ENCODE data around the gene STK35.

Gene STK35

DNA sequence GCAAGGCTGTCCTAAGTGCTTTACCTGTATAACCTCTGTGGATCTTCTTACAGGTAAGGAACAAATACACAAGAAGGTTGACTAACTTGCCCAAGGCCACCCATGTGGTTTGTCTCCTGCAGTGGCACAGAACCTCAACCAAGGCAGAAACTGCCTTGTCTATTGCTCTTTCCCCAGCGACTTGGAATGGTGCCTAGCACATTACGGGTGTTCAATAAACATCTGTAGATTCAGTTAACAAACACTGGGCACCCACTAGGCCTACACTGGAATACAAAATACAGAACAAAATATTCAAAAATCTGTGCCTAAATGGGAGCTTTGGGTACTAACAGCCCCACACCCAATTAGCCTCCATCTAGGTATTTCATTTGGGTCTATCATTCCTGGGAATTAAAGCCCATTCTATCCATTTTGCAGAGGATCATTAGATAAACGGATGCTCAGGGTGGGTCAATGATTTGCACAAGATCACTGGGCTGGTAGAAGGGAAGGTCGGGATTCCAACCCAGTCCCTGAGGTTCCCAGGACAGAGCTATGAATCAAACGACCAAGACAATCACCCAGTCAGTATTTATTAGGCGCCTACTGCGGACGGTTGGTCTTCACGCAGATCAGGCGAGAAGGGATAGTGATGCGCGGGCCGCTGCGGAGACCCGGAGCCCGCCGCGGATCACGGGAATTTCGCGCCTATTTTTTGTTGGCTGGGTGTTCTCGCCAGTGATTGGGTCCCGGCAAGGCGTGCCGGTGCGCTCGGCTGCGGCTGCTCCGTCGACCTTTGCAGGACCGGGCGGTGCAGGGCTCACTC lies at the start of gene STK35:
Gene STK35, plus strand, starts transcription at position 771 of the 808 bp plus-strand sequence. CDS start 55 bp downstream, outside the sequence.
- Mint-ChIP-seq H3K36me3 (ENCODE audit: low read depth) (peaks cover 12% of the 10 kb centered on the region), H3K4me1 (ENCODE audit: low read depth) (peaks cover 34% of the 10 kb centered on the region), H3K27me3 (no peaks in the 10 kb centered on the region), H3K9me3 (no peaks in the 10 kb centered on the region), H3K27ac (peak within 1 kb of the TSS; percentile 100), H3K4me3 (peak within 1 kb of the TSS; percentile 85)
- intact Hi-C loops (cut with micrococcal nuclease): no loop called here

GRCh38 chr20:2051946-2052345 lies 49.7 kb upstream of the STK35 start:
- peaks cover 44% of the 10 kb centered on the region for H3K27me3 Mint-ChIP-seq
- H3K9me3 Mint-ChIP-seq: peaks cover 14% of the 10 kb centered on the region
- no peak overlapping the region for H3K27ac Mint-ChIP-seq
- H3K4me1 Mint-ChIP-seq (ENCODE audit: low read depth): no peaks in the 10 kb centered on the region
- no peaks in the 10 kb centered on the region for H3K36me3 Mint-ChIP-seq (ENCODE audit: low read depth)
- no peak overlapping the region for H3K4me3 Mint-ChIP-seq
- intact Hi-C loops (cut with micrococcal nuclease): no loop called here

DNA sequence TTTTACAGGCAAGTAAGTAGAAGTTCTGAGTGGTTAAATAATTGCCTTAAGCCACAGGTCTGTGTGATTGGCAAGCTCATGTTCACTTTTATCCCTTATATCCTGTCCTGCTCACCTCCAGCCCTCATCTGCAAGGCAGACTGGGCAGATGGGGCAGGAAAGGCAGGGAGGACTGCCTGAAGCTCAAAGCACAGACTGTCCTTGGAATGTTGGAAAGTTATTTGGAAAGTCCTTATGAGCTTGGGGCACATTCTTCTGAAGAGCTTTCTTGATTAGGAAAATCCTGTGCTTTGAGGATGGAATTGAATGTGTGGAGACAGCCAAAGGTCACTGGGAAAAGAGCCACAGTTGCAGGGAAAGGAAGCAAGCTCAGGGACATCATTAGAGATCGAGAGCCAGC lies 48.9 kb upstream of the STK35 start:
- H3K27me3 Mint-ChIP-seq: peaks cover 43% of the 10 kb centered on the region
- H3K4me3 Mint-ChIP-seq: no peak overlapping the region
- intact Hi-C loops (cut with micrococcal nuclease): no loop called here
- peaks cover 14% of the 10 kb centered on the region for H3K9me3 Mint-ChIP-seq
- no peaks in the 10 kb centered on the region for H3K4me1 Mint-ChIP-seq (ENCODE audit: low read depth)
- H3K27ac Mint-ChIP-seq: no peak overlapping the region
- H3K36me3 Mint-ChIP-seq (ENCODE audit: low read depth): no peaks in the 10 kb centered on the region

- no peaks in the 10 kb centered on the region for H3K36me3 Mint-ChIP-seq (ENCODE audit: low read depth)
- no peaks in the 10 kb centered on the region for H3K4me1 Mint-ChIP-seq (ENCODE audit: low read depth)
- peaks cover 39% of the 10 kb centered on the region for H3K27me3 Mint-ChIP-seq
- no peak overlapping the region for H3K27ac Mint-ChIP-seq
- no peak overlapping the region for H3K4me3 Mint-ChIP-seq
- peaks cover 14% of the 10 kb centered on the region for H3K9me3 Mint-ChIP-seq
- intact Hi-C loops (cut with micrococcal nuclease): no loop called here
Observed at GRCh38 chr20:2053615-2054014, 48.0 kb upstream of the STK35 start.

DNA sequence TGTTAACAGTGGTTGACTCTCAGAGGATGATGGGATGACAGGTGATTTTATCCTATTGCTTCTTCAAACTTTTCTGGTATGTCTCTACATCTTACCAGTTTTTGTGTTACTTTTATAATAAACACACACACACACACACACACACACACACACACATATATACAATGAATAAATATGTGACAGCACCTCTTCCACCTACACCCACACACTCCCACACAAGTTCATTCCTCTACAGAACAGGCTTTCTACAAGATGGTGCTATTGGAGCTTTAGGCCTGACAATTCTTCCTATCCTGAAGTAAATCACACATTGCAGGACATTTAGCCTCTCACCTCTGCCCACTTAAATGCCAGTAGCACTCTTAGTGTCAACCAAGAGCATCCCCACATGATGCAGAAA lies 46.7 kb upstream of the STK35 start:
- Mint-ChIP-seq H3K27me3 (peaks cover 33% of the 10 kb centered on the region), H3K27ac (no peak overlapping the region), H3K36me3 (ENCODE audit: low read depth) (no peaks in the 10 kb centered on the region), H3K4me1 (ENCODE audit: low read depth) (no peaks in the 10 kb centered on the region), H3K9me3 (peaks cover 14% of the 10 kb centered on the region), H3K4me3 (no peak overlapping the region)
- intact Hi-C loops (cut with micrococcal nuclease): no loop called here

DNA sequence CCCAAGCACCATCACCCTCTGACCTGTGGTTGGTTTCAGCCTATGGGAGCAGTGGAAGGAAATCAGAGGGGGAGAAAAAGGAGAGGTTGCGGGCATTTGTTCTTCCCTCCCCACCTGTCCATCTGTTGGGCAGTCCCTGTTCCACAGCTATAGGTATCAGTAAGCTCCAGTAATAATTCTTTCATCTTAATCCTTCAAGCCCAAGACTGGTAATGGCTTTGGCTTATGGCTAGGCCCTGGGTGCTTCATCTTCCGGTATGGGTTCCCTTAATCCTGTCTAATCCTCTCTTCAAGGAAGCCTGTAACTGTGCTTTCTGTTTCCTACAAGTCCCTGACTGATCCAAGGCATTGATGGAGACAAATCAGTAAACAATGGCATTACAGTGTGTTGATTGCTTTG lies 42.2 kb upstream of the STK35 start:
- Mint-ChIP-seq H3K4me3 (no peak overlapping the region), H3K4me1 (ENCODE audit: low read depth) (no peaks in the 10 kb centered on the region), H3K27me3 (peaks cover 21% of the 10 kb centered on the region), H3K27ac (no peak overlapping the region), H3K36me3 (ENCODE audit: low read depth) (no peaks in the 10 kb centered on the region), H3K9me3 (no peaks in the 10 kb centered on the region)
- intact Hi-C loops (cut with micrococcal nuclease): no loop called here

DNA sequence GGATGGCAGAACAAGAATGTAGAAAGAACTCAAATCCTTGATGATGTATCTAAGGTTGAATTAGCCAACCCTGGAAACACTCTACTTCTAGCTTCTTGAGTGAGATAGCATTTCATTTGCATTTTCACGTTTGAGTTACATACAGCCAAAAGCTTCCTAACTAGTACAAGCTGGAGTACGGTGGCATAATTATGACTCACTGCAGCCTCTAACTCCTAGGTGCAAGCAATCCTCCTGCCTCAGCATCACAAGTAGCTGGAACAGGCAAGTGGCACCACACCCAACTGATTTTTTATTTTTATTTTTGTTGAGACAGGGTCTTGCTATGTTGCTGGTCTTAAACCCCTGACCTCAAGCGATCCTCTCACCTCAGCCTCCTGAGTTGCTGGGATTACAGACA lies 36.5 kb upstream of the STK35 start:
- intact Hi-C loops (cut with micrococcal nuclease): no loop called here
- no peak overlapping the region for H3K27ac Mint-ChIP-seq
- no peak overlapping the region for H3K4me3 Mint-ChIP-seq
- no peaks in the 10 kb centered on the region for H3K36me3 Mint-ChIP-seq (ENCODE audit: low read depth)
- H3K27me3 Mint-ChIP-seq: peaks cover 22% of the 10 kb centered on the region
- H3K9me3 Mint-ChIP-seq: no peaks in the 10 kb centered on the region
- H3K4me1 Mint-ChIP-seq (ENCODE audit: low read depth): no peaks in the 10 kb centered on the region

DNA sequence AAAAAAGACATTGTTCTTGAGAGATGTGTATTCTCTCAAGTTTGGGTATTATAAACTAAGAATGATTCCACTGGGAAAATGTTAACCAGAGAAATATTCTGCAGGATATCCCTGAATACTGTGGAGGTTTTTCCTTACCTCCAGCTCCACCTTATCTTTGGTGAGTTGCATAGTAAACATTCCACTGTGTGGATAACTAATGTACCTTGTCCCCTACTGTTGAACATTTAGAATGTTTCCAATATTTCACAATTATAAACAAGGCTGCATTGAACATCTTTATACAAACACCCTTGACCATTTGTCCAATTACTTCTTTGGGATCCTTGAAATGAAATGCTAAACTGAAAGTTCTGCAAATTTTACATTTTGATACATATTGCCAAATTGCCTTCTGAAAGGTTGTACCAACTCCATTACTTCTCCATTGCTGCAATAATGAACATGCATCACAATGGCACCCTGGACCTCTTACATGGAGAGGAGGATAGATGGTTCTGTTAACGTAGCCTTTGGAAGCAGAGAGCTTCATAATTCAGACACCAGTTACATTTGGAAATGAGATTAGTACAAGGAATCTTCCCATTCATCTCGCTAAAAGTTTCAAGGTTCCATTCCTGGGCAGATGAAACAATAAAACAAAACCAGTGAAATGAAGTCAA lies 35.0 kb upstream of the STK35 start:
- Mint-ChIP-seq H3K27me3 (peaks cover 31% of the 10 kb centered on the region), H3K4me3 (no peak overlapping the region), H3K27ac (no peak overlapping the region), H3K36me3 (ENCODE audit: low read depth) (no peaks in the 10 kb centered on the region), H3K9me3 (no peaks in the 10 kb centered on the region), H3K4me1 (ENCODE audit: low read depth) (no peaks in the 10 kb centered on the region)
- intact Hi-C loops (cut with micrococcal nuclease): no loop called here

DNA sequence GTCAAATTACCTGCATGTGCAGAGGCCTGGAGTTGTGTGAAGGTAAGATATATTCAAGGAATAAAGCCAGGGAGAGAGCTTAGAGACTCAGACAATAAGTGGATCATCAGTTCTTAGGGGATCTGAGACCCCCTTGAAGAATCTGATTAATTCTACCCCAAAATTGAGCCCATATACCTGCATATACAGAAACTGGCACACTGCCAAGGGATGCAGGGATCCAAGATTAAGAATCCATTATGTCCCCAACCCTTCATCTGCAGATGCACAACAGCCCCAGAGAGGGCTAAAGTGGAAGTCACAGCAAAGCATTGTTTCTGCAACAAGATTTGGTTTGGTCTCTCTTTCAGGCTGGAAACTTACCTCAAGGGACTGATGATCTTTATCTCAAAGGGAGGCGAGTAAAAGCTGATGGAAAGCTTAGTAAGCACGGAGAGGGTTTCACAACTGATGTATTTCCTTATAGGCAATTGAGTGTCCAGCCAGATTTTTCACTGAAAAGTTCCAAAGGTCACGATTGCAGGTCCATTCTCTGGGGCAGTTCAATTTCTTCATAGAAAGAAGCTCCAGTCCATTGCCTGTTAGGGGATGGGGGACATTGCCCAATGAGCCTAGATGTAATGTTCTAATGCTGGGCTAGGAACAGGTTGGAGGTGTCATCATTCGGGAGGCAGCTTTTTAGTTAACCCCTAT lies 20.9 kb upstream of the STK35 start:
- intact Hi-C loops (cut with micrococcal nuclease): no loop called here
- Mint-ChIP-seq H3K27ac (no peak overlapping the region), H3K4me1 (ENCODE audit: low read depth) (peaks cover 10% of the 10 kb centered on the region), H3K36me3 (ENCODE audit: low read depth) (no peaks in the 10 kb centered on the region), H3K4me3 (no peak overlapping the region), H3K27me3 (peaks cover 8% of the 10 kb centered on the region), H3K9me3 (no peaks in the 10 kb centered on the region)

- Mint-ChIP-seq H3K27me3 (peaks cover 2% of the 10 kb centered on the region), H3K4me3 (no peak overlapping the region), H3K36me3 (ENCODE audit: low read depth) (no peaks in the 10 kb centered on the region), H3K4me1 (ENCODE audit: low read depth) (peaks cover 30% of the 10 kb centered on the region), H3K9me3 (no peaks in the 10 kb centered on the region), H3K27ac (no peak overlapping the region)
- intact Hi-C loops (cut with micrococcal nuclease): no loop called here
Observed at GRCh38 chr20:2084703-2085102, 16.9 kb upstream of the STK35 start.

GRCh38 chr20:2086177-2086979 lies 15.2 kb upstream of the STK35 start:
- no peaks in the 10 kb centered on the region for H3K36me3 Mint-ChIP-seq (ENCODE audit: low read depth)
- H3K27ac Mint-ChIP-seq: no peak overlapping the region
- H3K4me1 Mint-ChIP-seq (ENCODE audit: low read depth): peaks cover 30% of the 10 kb centered on the region
- H3K27me3 Mint-ChIP-seq: peaks cover 3% of the 10 kb centered on the region
- H3K9me3 Mint-ChIP-seq: no peaks in the 10 kb centered on the region
- intact Hi-C loops (cut with micrococcal nuclease): no loop called here
- H3K4me3 Mint-ChIP-seq: no peak overlapping the region

GRCh38 chr20:2086980-2087377 lies 14.6 kb upstream of the STK35 start:
- H3K4me3 Mint-ChIP-seq: no peak overlapping the region
- H3K27ac Mint-ChIP-seq: peak overlapping the region; percentile 52
- peaks cover 30% of the 10 kb centered on the region for H3K4me1 Mint-ChIP-seq (ENCODE audit: low read depth)
- no peaks in the 10 kb centered on the region for H3K36me3 Mint-ChIP-seq (ENCODE audit: low read depth)
- intact Hi-C loops (cut with micrococcal nuclease): no loop called here
- no peaks in the 10 kb centered on the region for H3K9me3 Mint-ChIP-seq
- H3K27me3 Mint-ChIP-seq: peaks cover 3% of the 10 kb centered on the region

- Mint-ChIP-seq H3K4me3 (no peak overlapping the region), H3K9me3 (no peaks in the 10 kb centered on the region), H3K27me3 (peaks cover 13% of the 10 kb centered on the region)
Observed at GRCh38 chr20:2088891-2089290, 12.7 kb upstream of the STK35 start.

More at GRCh38 chr20:2088891-2089290, 12.7 kb upstream of the STK35 start:
- Mint-ChIP-seq H3K27ac (no peak overlapping the region), H3K4me1 (ENCODE audit: low read depth) (peaks cover 30% of the 10 kb centered on the region), H3K36me3 (ENCODE audit: low read depth) (no peaks in the 10 kb centered on the region)
- intact Hi-C loops (cut with micrococcal nuclease): no loop called here
